ENCODE results near the gene IL13.
A peak's percentile ranks its signal among the peaks of the same experiment; 100 is the strongest.

The IL13 gene

DNA sequence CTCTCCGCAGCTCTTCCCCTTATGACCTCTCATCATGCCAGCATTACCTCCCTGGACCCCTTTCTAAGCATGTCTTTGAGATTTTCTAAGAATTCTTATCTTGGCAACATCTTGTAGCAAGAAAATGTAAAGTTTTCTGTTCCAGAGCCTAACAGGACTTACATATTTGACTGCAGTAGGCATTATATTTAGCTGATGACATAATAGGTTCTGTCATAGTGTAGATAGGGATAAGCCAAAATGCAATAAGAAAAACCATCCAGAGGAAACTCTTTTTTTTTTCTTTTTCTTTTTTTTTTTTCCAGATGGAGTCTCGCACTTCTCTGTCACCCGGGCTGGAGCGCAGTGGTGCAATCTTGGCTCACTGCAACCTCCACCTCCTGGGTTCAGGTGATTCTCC is 20.7 kb upstream of the IL13 start:
- TF ChIP-seq, protein P1, sequence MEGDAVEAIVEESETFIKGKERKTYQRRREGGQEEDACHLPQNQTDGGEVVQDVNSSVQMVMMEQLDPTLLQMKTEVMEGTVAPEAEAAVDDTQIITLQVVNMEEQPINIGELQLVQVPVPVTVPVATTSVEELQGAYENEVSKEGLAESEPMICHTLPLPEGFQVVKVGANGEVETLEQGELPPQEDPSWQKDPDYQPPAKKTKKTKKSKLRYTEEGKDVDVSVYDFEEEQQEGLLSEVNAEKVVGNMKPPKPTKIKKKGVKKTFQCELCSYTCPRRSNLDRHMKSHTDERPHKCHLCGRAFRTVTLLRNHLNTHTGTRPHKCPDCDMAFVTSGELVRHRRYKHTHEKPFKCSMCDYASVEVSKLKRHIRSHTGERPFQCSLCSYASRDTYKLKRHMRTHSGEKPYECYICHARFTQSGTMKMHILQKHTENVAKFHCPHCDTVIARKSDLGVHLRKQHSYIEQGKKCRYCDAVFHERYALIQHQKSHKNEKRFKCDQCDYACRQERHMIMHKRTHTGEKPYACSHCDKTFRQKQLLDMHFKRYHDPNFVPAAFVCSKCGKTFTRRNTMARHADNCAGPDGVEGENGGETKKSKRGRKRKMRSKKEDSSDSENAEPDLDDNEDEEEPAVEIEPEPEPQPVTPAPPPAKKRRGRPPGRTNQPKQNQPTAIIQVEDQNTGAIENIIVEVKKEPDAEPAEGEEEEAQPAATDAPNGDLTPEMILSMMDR (conservative IDR thresholded peaks at IDR 0.05; ENCODE audit: low read length), result no peak
- TF ChIP-seq EZH2phosphoT487 (IDR thresholded peaks at IDR 0.05; ENCODE audit: borderline replicate concordance), result no peak
- Histone ChIP-seq H3K4me1 (ENCODE audit: insufficient read depth, low read length, poor library complexity, severe bottlenecking) (peaks cover 52% of the 10 kb centered on the region), H3K9me2 (replicated peaks; ENCODE audit: low read depth, low read length) (no peaks in the 10 kb centered on the region), H3K79me2 (ENCODE audit: insufficient read depth, low read length) (no peaks in the 10 kb centered on the region), H3K27me3 (ENCODE audit: insufficient read depth, low read length, poor library complexity, severe bottlenecking) (no peaks in the 10 kb centered on the region), H3K36me3 (ENCODE audit: insufficient read depth, low read length) (peaks cover 7% of the 10 kb centered on the region; the same call in 1 of the 2 replicates), H2AFZ (ENCODE audit: low read length) (no peak overlapping the region), H3K9me3 (ENCODE audit: insufficient read depth, low read depth, low read length) (no peaks in the 10 kb centered on the region), H3K9ac (ENCODE audit: low read depth, low read length, poor library complexity, severe bottlenecking) (no peak overlapping the region), H3K4me2 (ENCODE audit: low read depth, low read length, poor library complexity, severe bottlenecking) (no peak overlapping the region), H3K4me3 (ENCODE audit: low read length, poor library complexity, severe bottlenecking) (no peak overlapping the region), H4K20me1 (ENCODE audit: insufficient read depth, low read length, poor library complexity, severe bottlenecking) (no peaks in the 10 kb centered on the region), H3F3A (ENCODE audit: low read depth) (peaks cover 6% of the 10 kb centered on the region; the same call in 1 of the 2 replicates)

DNA sequence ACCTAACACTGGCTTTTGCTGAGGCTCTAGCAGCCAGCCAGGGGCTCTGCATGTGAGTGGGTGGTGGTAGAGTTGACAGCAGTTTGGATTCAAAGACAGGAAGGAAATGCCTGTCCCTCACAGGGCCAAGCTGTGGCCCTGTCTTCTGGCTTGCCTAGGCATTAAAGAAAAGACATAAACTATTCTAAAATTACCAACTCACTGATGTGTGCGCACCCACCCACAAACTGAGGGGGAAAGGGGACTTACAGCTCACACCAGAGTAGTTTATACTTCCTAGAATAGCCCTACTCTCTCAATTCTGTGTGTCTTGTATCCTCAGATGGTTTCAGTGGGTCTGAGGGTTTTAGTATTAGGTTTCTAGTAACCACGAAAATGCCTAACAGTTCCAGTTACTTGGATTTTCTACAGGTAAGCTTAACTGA is 18.3 kb upstream of the IL13 start:
- Histone ChIP-seq H3K36me3 (ENCODE audit: insufficient read depth, low read length) (peaks cover 7% of the 10 kb centered on the region; the same call in 1 of the 2 replicates), H3K4me3 (ENCODE audit: low read length, poor library complexity, severe bottlenecking) (peak overlapping the region; percentile 51), H3K27me3 (ENCODE audit: insufficient read depth, low read length, poor library complexity, severe bottlenecking) (no peaks in the 10 kb centered on the region), H4K20me1 (ENCODE audit: insufficient read depth, low read length, poor library complexity, severe bottlenecking) (no peaks in the 10 kb centered on the region), H2AFZ (ENCODE audit: low read length) (no peak overlapping the region), H3K9ac (ENCODE audit: low read depth, low read length, poor library complexity, severe bottlenecking) (peak overlapping the region; percentile 57), H3K4me1 (ENCODE audit: insufficient read depth, low read length, poor library complexity, severe bottlenecking) (peaks cover 52% of the 10 kb centered on the region), H3K9me2 (replicated peaks; ENCODE audit: low read depth, low read length) (no peaks in the 10 kb centered on the region), H3K79me2 (ENCODE audit: insufficient read depth, low read length) (no peaks in the 10 kb centered on the region), H3K9me3 (ENCODE audit: insufficient read depth, low read depth, low read length) (no peaks in the 10 kb centered on the region), H3K4me2 (ENCODE audit: low read depth, low read length, poor library complexity, severe bottlenecking) (peak overlapping the region; percentile 60), H3F3A (ENCODE audit: low read depth) (peaks cover 6% of the 10 kb centered on the region; the same call in 1 of the 2 replicates)
- no peak for TF ChIP-seq EZH2phosphoT487 (IDR thresholded peaks at IDR 0.05; ENCODE audit: borderline replicate concordance)
- TF ChIP-seq, protein P1 (conservative IDR thresholded peaks at IDR 0.05; ENCODE audit: low read length), result no peak

DNA sequence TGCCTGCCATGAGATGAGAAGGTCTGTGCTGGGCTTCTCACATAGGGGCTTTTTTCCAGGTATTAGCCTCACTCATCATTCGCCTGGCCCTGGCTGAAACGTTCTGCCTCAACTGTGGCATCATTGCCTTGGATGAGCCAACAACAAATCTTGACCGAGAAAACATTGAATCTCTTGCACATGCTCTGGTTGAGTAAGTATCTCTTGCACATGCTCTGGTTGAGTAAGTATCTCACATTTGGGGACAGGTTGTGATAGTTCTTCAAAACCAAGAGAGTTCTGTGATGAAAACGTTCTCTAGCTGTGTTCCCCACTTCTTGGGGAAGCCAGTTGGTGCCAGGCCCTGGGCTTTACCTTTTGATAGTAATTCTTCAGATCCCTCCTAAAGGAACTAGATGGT is 17.4 kb upstream of the IL13 start:
- TF ChIP-seq, protein P1 (conservative IDR thresholded peaks at IDR 0.05; ENCODE audit: low read length), result no peak
- no peak for TF ChIP-seq EZH2phosphoT487 (IDR thresholded peaks at IDR 0.05; ENCODE audit: borderline replicate concordance)
- peak overlapping the region; percentile 57 for H3K9ac ChIP-seq (ENCODE audit: low read depth, low read length, poor library complexity, severe bottlenecking)
- H4K20me1 ChIP-seq (ENCODE audit: insufficient read depth, low read length, poor library complexity, severe bottlenecking), result no peaks in the 10 kb centered on the region
- peaks cover 47% of the 10 kb centered on the region for H3K4me1 ChIP-seq (ENCODE audit: insufficient read depth, low read length, poor library complexity, severe bottlenecking)
- no peaks in the 10 kb centered on the region for H3K27me3 ChIP-seq (ENCODE audit: insufficient read depth, low read length, poor library complexity, severe bottlenecking)
- H3K4me2 ChIP-seq (ENCODE audit: low read depth, low read length, poor library complexity, severe bottlenecking), result peak overlapping the region; percentile 60
- H3K4me3 ChIP-seq (ENCODE audit: low read length, poor library complexity, severe bottlenecking), result peak overlapping the region; percentile 51
- H2AFZ ChIP-seq (ENCODE audit: low read length), result no peak overlapping the region
- H3K9me3 ChIP-seq (ENCODE audit: insufficient read depth, low read depth, low read length), result no peaks in the 10 kb centered on the region
- no peaks in the 10 kb centered on the region for H3K79me2 ChIP-seq (ENCODE audit: insufficient read depth, low read length)
- H3K9me2 ChIP-seq (replicated peaks; ENCODE audit: low read depth, low read length), result no peaks in the 10 kb centered on the region
- H3K36me3 ChIP-seq (ENCODE audit: insufficient read depth, low read length), result peaks cover 7% of the 10 kb centered on the region; the same call in 1 of the 2 replicates
- H3F3A ChIP-seq (ENCODE audit: low read depth), result peaks cover 6% of the 10 kb centered on the region; the same call in 1 of the 2 replicates

Data from Loucy (cell line).